Renal cortical epithelial cell (primary cell): ENCODE results near the gene COL4A1. TPM values are rescaled to one million over a fixed set of nuclear protein-coding genes. Genes with fewer than 3 reads are reported as not detected.

Experiments
- DNase-seq: peaks from one replicate; pipeline ENCODE4 v3.0.0-alpha.2; 2011; ENCODE audit warnings: low read depth
- total RNA-seq: library from RNA; depleted of rRNA; stranded (reverse); fragments of >200 nt; gene quantifications from 2 replicates; pipeline ENCODE4 v1.2.3, GENCODE V29; 2014

COL4A1 gene
- total RNA-seq, 1 donor from 2014 or later = 1,793 TPM

- DNase-seq = no peak
These were observed 32.3 kb downstream of the COL4A1 start for GRCh38 chr13:110274687-110275086.

- DNase-seq = no peak
These were observed 33.7 kb downstream of the COL4A1 start for GRCh38 chr13:110273254-110273653.

GRCh38 chr13:110272651-110273050 lies 34.3 kb downstream of the COL4A1 start:
- DNase-seq = no peak

- DNase-seq = no peak
These were observed 34.7 kb downstream of the COL4A1 start for GRCh38 chr13:110272227-110272626.

- DNase-seq = no peak
These were observed 35.6 kb downstream of the COL4A1 start for GRCh38 chr13:110271313-110271712.

GRCh38 chr13:110270507-110270906 lies 36.5 kb downstream of the COL4A1 start:
- DNase-seq = no peak

- DNase-seq = no peak
These were observed 37.3 kb downstream of the COL4A1 start for GRCh38 chr13:110269509-110270185.

GRCh38 chr13:110268576-110269185 lies 38.3 kb downstream of the COL4A1 start:
- DNase-seq = no peak

GRCh38 chr13:110268061-110268460 lies 38.9 kb downstream of the COL4A1 start:
- no peak for DNase-seq

- DNase-seq = no peak
These were observed 40.0 kb downstream of the COL4A1 start for GRCh38 chr13:110266983-110267382.

- DNase-seq = no peak
These were observed 40.5 kb downstream of the COL4A1 start for GRCh38 chr13:110266431-110266809.

- DNase-seq = no peak
These were observed 41.1 kb downstream of the COL4A1 start for GRCh38 chr13:110265682-110266430.

- no peak for DNase-seq
These were observed 41.6 kb downstream of the COL4A1 start for GRCh38 chr13:110265341-110265681.

- DNase-seq = no peak
These were observed 42.2 kb downstream of the COL4A1 start for GRCh38 chr13:110264685-110265275.

GRCh38 chr13:110263888-110264287 lies 43.1 kb downstream of the COL4A1 start:
- peak; percentile 55 for DNase-seq

GRCh38 chr13:110263404-110263803 lies 43.6 kb downstream of the COL4A1 start:
- DNase-seq = no peak

- DNase-seq = peak; percentile 37
These were observed 44.3 kb downstream of the COL4A1 start for GRCh38 chr13:110262508-110263291.

GRCh38 chr13:110262082-110262436 lies 44.9 kb downstream of the COL4A1 start:
- DNase-seq = no peak

GRCh38 chr13:110261166-110262081 lies 45.5 kb downstream of the COL4A1 start:
- DNase-seq = peak; percentile 47

- no peak for DNase-seq
These were observed 47.3 kb downstream of the COL4A1 start for GRCh38 chr13:110259651-110260050.
